Measurements from ENCODE around the gene C12orf57. TPM values are rescaled to one million over a fixed set of nuclear protein-coding genes. Genes with fewer than 3 reads are reported as not detected.

C12orf57 gene
- polyA plus RNA-seq, 1 experiment: 359 TPM

DNA sequence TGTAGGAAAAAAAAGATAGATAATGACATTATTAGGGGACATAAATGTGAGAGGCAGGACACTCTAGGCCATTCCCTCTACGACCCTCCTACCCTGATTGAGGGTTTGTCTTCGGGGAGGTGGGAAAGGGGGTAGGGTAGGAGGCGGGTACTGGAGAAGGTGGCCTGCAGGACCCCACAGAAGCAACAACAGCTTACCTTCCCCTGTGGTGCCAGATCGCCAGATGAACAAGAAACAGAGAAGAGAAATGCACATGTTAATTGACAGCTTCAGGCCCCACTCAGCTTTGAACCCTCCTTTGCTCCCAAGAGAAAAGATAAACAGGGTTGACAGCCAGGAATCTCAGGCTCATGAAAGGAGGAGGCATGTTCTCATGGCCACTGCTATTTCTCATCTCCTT is 21.9 kb downstream of the C12orf57 start:
- POLR2A ChIA-PET: interaction anchor here (0.5 to 0.6 kb wide), 2 partner anchors 40 to 54 kb away, joined by 3 read pairs; no protein-coding TSS in a partner anchor
- Histone ChIP-seq H3K4me3 (ENCODE audit: low read depth, low read length) (no peak overlapping the region), H3K9me3 (ENCODE audit: control insufficient read depth, insufficient read depth, low read length) (no peaks in the 10 kb centered on the region; the same call in 1 of the 2 replicates), H3K27me3 (ENCODE audit: control insufficient read depth, insufficient read depth, low read length) (no peaks in the 10 kb centered on the region), H3K27ac (ENCODE audit: low read depth, low read length) (no peak overlapping the region)
- CTCF ChIA-PET: interaction anchor here (0.7 to 5.7 kb wide), 6 partner anchors 21 to 144 kb away, joined by 3 to 49 read pairs (median 6); partner anchors contain the start of genes C12orf57, C1RL and RNU7-1
- TF ChIP-seq CTCF (IDR thresholded peaks at IDR 0.05; ENCODE audit: low read depth, low read length): no peak
- no peak for DNase-seq (ENCODE audit: low read depth, low spot score)

GRCh38 chr12:6966351-6966750 is 22.5 kb downstream of the C12orf57 start:
- no peaks in the 10 kb centered on the region for H3K27me3 ChIP-seq (ENCODE audit: control insufficient read depth, insufficient read depth, low read length)
- no peak overlapping the region for H3K4me3 ChIP-seq (ENCODE audit: low read depth, low read length)
- H3K9me3 ChIP-seq (ENCODE audit: control insufficient read depth, insufficient read depth, low read length): no peaks in the 10 kb centered on the region; the same call in 1 of the 2 replicates
- no peak for TF ChIP-seq CTCF (IDR thresholded peaks at IDR 0.05; ENCODE audit: low read depth, low read length)
- POLR2A ChIA-PET: interaction anchor here (0.5 to 0.6 kb wide), 2 partner anchors 41 to 53 kb away, joined by 3 read pairs; no protein-coding TSS in a partner anchor
- DNase-seq (ENCODE audit: low read depth, low spot score): no peak
- CTCF ChIA-PET: interaction anchor here (0.7 to 5.7 kb wide), 5 partner anchors 41 to 143 kb away, joined by 3 to 49 read pairs (median 4); partner anchors contain the start of gene C1RL
- no peak overlapping the region for H3K27ac ChIP-seq (ENCODE audit: low read depth, low read length)

DNA sequence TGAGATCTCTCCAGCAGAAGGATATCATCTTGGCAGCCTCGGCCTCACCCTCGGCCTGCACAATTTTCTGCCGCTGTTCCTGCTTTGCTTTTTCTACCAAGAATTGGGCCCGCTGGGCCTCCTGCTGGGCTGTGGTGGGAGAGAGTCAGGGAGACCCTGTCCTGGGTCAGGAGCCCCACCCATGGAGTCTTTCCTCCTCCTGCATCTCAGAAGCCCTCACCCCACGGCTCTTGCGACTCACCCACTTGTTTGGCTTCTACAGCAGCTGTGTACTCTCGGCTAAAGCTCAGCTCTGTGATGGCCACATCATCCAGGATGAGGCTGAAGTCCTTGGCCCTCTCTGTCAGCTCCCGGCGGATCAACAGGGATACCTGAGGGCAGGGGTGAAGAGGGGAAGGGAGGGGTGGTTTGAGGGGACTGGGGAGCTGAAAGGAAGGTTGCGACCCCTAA is 23.9 kb downstream of the C12orf57 start:
- H3K27ac ChIP-seq (ENCODE audit: low read depth, low read length): no peak overlapping the region
- H3K9me3 ChIP-seq (ENCODE audit: control insufficient read depth, insufficient read depth, low read length): no peaks in the 10 kb centered on the region; the same call in 1 of the 2 replicates
- DNase-seq (ENCODE audit: low read depth, low spot score): no peak
- H3K27me3 ChIP-seq (ENCODE audit: control insufficient read depth, insufficient read depth, low read length): no peaks in the 10 kb centered on the region
- TF ChIP-seq CTCF (IDR thresholded peaks at IDR 0.05; ENCODE audit: low read depth, low read length): no peak
- H3K4me3 ChIP-seq (ENCODE audit: low read depth, low read length): no peak overlapping the region
- ChIA-PET CTCF (interaction anchor here (0.8 to 1.7 kb wide), 4 partner anchors 43 to 145 kb away, joined by 3 to 5 read pairs (median 4); partner anchors contain the start of genes LPCAT3 and SPSB2), POLR2A (interaction anchor here (1.2 kb wide), 1 partner anchor 24 kb away, joined by 4 read pairs; the partner anchor contains the start of gene C12orf57)

GRCh38 chr12:6968426-6968825 is 24.6 kb downstream of the C12orf57 start:
- Histone ChIP-seq H3K27me3 (ENCODE audit: control insufficient read depth, insufficient read depth, low read length) (no peaks in the 10 kb centered on the region), H3K9me3 (ENCODE audit: control insufficient read depth, insufficient read depth, low read length) (no peaks in the 10 kb centered on the region; the same call in 1 of the 2 replicates), H3K4me3 (ENCODE audit: low read depth, low read length) (peak overlapping the region; percentile 10), H3K27ac (ENCODE audit: low read depth, low read length) (no peak overlapping the region)
- ChIA-PET POLR2A (interaction anchor here (1.2 kb wide), 1 partner anchor 24 kb away, joined by 4 read pairs; the partner anchor contains the start of gene C12orf57), CTCF (interaction anchor here (0.8 to 1.7 kb wide), 7 partner anchors 24 to 145 kb away, joined by 3 to 8 read pairs (median 3); partner anchors contain the start of genes LPCAT3 and SPSB2)
- no peak for DNase-seq (ENCODE audit: low read depth, low spot score)
- no peak for TF ChIP-seq CTCF (IDR thresholded peaks at IDR 0.05; ENCODE audit: low read depth, low read length)

DNA sequence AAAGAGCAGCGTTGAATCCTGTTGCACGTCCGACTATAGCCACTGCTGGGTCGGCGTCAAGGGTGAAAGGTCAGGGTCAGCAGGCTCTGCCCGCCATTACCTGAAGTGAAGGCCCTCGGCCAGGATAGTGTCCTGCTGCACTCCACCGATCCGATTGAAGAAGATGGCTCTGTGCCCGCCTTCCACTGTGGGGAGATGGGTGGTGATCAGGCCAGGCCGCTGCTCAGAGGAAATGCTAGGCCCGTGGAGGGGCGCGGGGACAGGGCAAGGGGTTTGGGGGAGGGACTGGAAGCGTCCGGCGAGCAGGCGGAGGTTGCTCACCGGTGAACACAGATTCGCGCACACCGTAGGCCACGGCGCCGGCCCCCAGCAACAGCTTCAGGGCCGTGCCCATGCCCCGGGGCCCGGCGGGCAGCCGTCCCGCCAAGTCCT is 26.3 kb downstream of the C12orf57 start:
- no peaks in the 10 kb centered on the region for H3K27me3 ChIP-seq (ENCODE audit: control insufficient read depth, insufficient read depth, low read length)
- TF ChIP-seq CTCF (IDR thresholded peaks at IDR 0.05; ENCODE audit: low read depth, low read length): no peak
- peak overlapping the region; percentile 52 for H3K27ac ChIP-seq (ENCODE audit: low read depth, low read length)
- no peaks in the 10 kb centered on the region; the same call in 1 of the 2 replicates for H3K9me3 ChIP-seq (ENCODE audit: control insufficient read depth, insufficient read depth, low read length)
- peak overlapping the region; percentile 96 for H3K4me3 ChIP-seq (ENCODE audit: low read depth, low read length)
- DNase-seq (ENCODE audit: low read depth, low spot score): no peak
- CTCF ChIA-PET: interaction anchor here (1.3 kb wide), 1 partner anchor 46 kb away, joined by 3 read pairs; no protein-coding TSS in a partner anchor
- POLR2A ChIA-PET: no interaction called here
